ENCODE results near the gene PROC.

Gene PROC

GRCh38 chr2:127475788-127476187, 57.6 kb downstream of the PROC start:
- in situ Hi-C loops (cut with HindIII; ENCODE audit: low sequenced_read_pairs), result loop anchor here (5.0 kb wide), 1 partner anchor 123 kb away; no protein-coding TSS in a partner anchor
- no peak for DNase-seq (ENCODE audit: low read depth)
- TF ChIP-seq, protein P1, sequence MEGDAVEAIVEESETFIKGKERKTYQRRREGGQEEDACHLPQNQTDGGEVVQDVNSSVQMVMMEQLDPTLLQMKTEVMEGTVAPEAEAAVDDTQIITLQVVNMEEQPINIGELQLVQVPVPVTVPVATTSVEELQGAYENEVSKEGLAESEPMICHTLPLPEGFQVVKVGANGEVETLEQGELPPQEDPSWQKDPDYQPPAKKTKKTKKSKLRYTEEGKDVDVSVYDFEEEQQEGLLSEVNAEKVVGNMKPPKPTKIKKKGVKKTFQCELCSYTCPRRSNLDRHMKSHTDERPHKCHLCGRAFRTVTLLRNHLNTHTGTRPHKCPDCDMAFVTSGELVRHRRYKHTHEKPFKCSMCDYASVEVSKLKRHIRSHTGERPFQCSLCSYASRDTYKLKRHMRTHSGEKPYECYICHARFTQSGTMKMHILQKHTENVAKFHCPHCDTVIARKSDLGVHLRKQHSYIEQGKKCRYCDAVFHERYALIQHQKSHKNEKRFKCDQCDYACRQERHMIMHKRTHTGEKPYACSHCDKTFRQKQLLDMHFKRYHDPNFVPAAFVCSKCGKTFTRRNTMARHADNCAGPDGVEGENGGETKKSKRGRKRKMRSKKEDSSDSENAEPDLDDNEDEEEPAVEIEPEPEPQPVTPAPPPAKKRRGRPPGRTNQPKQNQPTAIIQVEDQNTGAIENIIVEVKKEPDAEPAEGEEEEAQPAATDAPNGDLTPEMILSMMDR (IDR thresholded peaks at IDR 0.05; ENCODE audit: low read depth, low read length, missing control alignments), result no peak
- no peak overlapping the region for H3K4me3 ChIP-seq (ENCODE audit: low read depth, low read length)

Data from astrocyte of the cerebellum (primary cell).